A673 (cell line): ENCODE results near the gene PIK3R1. TPM values are rescaled to one million over a fixed set of nuclear protein-coding genes. Genes with fewer than 3 reads are reported as not detected.

Experiments used
- Bru-seq: library from RNA; stranded (reverse); fragments of 400-500 nt; gene quantifications from one replicate; lab custom pipeline; 2021; lab: Mats Ljungman, UMichigan
- BruChase-seq, 2 experiments: library from RNA; stranded (reverse); fragments of 400-500 nt; gene quantifications; one replicate each; lab custom pipeline; 2021; lab: Mats Ljungman, UMichigan
- BruUV-seq: library from RNA; stranded (reverse); fragments of 400-500 nt; replicated peaks from 2 replicates; lab custom pipeline; 2021; lab: Mats Ljungman, UMichigan
- CTCF ChIA-PET: fragments of 300-600 bp; sonication (Branson Sonifier 250); formaldehyde crosslinking; loops from one replicate; lab custom pipeline; 2022; ENCODE audit warnings: antibody characterized with exemption; lab: Charles Lee
- POLR2A ChIA-PET: fragments of 300-600 bp; sonication (Branson Sonifier 250); formaldehyde crosslinking; loops from one replicate; lab custom pipeline; 2022; ENCODE audit warnings: antibody characterized with exemption; ENCODE audit not compliant: low non-redundant PET; lab: Charles Lee
- DNase-seq: peaks from one replicate; pipeline ENCODE4 v3.0.0-alpha.2; 2015; ENCODE audit warnings: low spot score
- H3K27ac ChIP-seq: fragments of 200-600 bp; sonication (generic); 2 replicates; pipeline ENCODE4 v1.5.1; 2016; ENCODE audit warnings: mixed run types, low read depth, mild to moderate bottlenecking, mixed read lengths, antibody characterized with exemption, low read length; ENCODE audit not compliant: poor library complexity, severe bottlenecking
- H3K27me3 ChIP-seq: fragments of 200-600 bp; sonication (generic); replicated peaks from 2 replicates; pipeline ENCODE4 v1.6.1; 2017; ENCODE audit warnings: mixed run types, low read depth, mild to moderate bottlenecking, mixed read lengths, antibody characterized with exemption, low read length; ENCODE audit not compliant: insufficient read depth, poor library complexity
- H3K36me3 ChIP-seq: fragments of 200-600 bp; sonication (generic); 2 replicates; pipeline ENCODE4 v1.6.1; 2016; ENCODE audit warnings: mixed run types, mild to moderate bottlenecking, mixed read lengths, antibody characterized with exemption, low read length; ENCODE audit not compliant: insufficient read depth, poor library complexity, severe bottlenecking
- H3K4me1 ChIP-seq: fragments of 200-600 bp; sonication (generic); 2 replicates; pipeline ENCODE4 v1.6.1; 2017; ENCODE audit warnings: mixed run types, mild to moderate bottlenecking, mixed read lengths, antibody characterized with exemption, low read length; ENCODE audit not compliant: insufficient read depth, poor library complexity, severe bottlenecking
- H3K4me3 ChIP-seq: fragments of 200-600 bp; sonication (generic); 2 replicates; pipeline ENCODE4 v1.5.1; 2016; ENCODE audit warnings: low read depth, mixed run types, mild to moderate bottlenecking, mixed read lengths, low read length; ENCODE audit not compliant: poor library complexity, severe bottlenecking
- H3K9me3 ChIP-seq: fragments of 200-600 bp; sonication (generic); 2 replicates; pipeline ENCODE4 v1.6.1; 2016; ENCODE audit warnings: mixed run types, low read depth, mild to moderate bottlenecking, mixed read lengths, antibody characterized with exemption, low read length; ENCODE audit not compliant: poor library complexity, severe bottlenecking
- CTCF ChIP-seq: fragments of 300-800, 200-600 bp; sonication (generic); conservative IDR thresholded peaks from 2 replicates; pipeline ENCODE4 v1.5.1; 2017; ENCODE audit warnings: low read depth, mild to moderate bottlenecking, antibody characterized with exemption, low read length, moderate library complexity, mixed read lengths
- EZH2 ChIP-seq: fragments of 200-600 bp; sonication (generic); IDR thresholded peaks from 2 replicates; pipeline ENCODE4 v1.6.1; 2017; ENCODE audit warnings: borderline replicate concordance, low read depth, mild to moderate bottlenecking, mixed read lengths, antibody characterized with exemption, low read length; ENCODE audit not compliant: poor library complexity, severe bottlenecking
- intact Hi-C: fragments of 100-400 bp; cut with micrococcal nuclease; formaldehyde crosslinking; loops from one replicate; pipeline ENCODE4 v1.10.0; 2022; ENCODE audit not compliant: unreplicated experiment
- long read RNA-seq: library from polyadenylated mRNA; stranded (forward); transcript quantifications from one replicate; pipeline ENCODE4 v2.0.0, GENCODE V29; 2022
- total RNA-seq: library from RNA; stranded (reverse); gene quantifications from 2 replicates; pipeline ENCODE4 v1.2.3, GENCODE V29; 2021

Gene PIK3R1
- total RNA-seq (57.9 and 64.8 TPM in 2 replicates), Bru-seq, nascent RNA (percentile 95 among the genes with signal in this experiment), BruChase-seq, experiment 1, labeled RNA remaining after a 2-hour chase (percentile 91 among the genes with signal in this experiment), BruChase-seq, experiment 2, labeled RNA remaining after a 6-hour chase (percentile 68 among the genes with signal in this experiment)
- long read RNA-seq, full-length matches to known transcripts, result 34 of 61 reads
- long read RNA-seq, partial matches to known transcripts, result 25 of 61 reads
- long read RNA-seq, other reads (novel, unspliced or antisense), result 2 of 61 reads

- no peaks in the 10 kb centered on the region for H3K36me3 ChIP-seq
- ChIA-PET POLR2A (interaction anchor here (0.6 to 0.7 kb wide), 5 partner anchors 34 to 881 kb away, joined by 3 read pairs; no protein-coding TSS in a partner anchor), CTCF (interaction anchor here (0.6 to 1.2 kb wide), 3 partner anchors 10 to 39 kb away, joined by 3 to 6 read pairs (median 3); no protein-coding TSS in a partner anchor)
- no peaks in the 10 kb centered on the region for H3K27me3 ChIP-seq
- H3K27ac ChIP-seq, result peak within 1 kb of the TSS; percentile 85
- peaks cover 26% of the 10 kb centered on the region for H3K4me1 ChIP-seq
- no TSS peak for BruUV-seq
- intact Hi-C loops, result no loop called here
- H3K4me3 ChIP-seq, result peak within 1 kb of the TSS; percentile 90
- H3K9me3 ChIP-seq, result peaks cover 6% of the 10 kb centered on the region
- DNase-seq, result peak; percentile 97
- TF ChIP-seq CTCF (peak; percentile 38), EZH2 (no peak)
Measured at GRCh38 chr5:68215208-68215897, at the start of gene PIK3R1. TSS of gene PIK3R1 (plus strand) at chr5:68215756. CDS start at chr5:68226676, 10,920 bp downstream.

GRCh38 chr5:68167195-68167651 lies 48.3 kb upstream of the PIK3R1 start:
- DNase-seq, result no peak
- Histone ChIP-seq H3K36me3 (no peaks in the 10 kb centered on the region), H3K4me3 (no peak overlapping the region), H3K4me1 (no peaks in the 10 kb centered on the region), H3K27ac (no peak overlapping the region), H3K9me3 (no peaks in the 10 kb centered on the region), H3K27me3 (no peaks in the 10 kb centered on the region)
- intact Hi-C loops, result no loop called here
- CTCF ChIA-PET, result no interaction called here
- no TSS peak for BruUV-seq
- POLR2A ChIA-PET, result no interaction called here
- TF ChIP-seq CTCF, result no peak
- no peak for TF ChIP-seq EZH2

GRCh38 chr5:68169903-68170302 lies 45.7 kb upstream of the PIK3R1 start:
- CTCF ChIA-PET, result no interaction called here
- Histone ChIP-seq H3K27me3 (no peaks in the 10 kb centered on the region), H3K9me3 (no peaks in the 10 kb centered on the region), H3K36me3 (no peaks in the 10 kb centered on the region), H3K4me3 (no peak overlapping the region), H3K4me1 (no peaks in the 10 kb centered on the region), H3K27ac (no peak overlapping the region)
- TF ChIP-seq EZH2 (no peak), CTCF (no peak)
- intact Hi-C loops, result no loop called here
- BruUV-seq, result no TSS peak
- DNase-seq, result no peak
- POLR2A ChIA-PET, result no interaction called here
